WTC11 (cell line): ENCODE data around the gene CAMTA1. TPM values are rescaled to one million over a fixed set of nuclear protein-coding genes. Genes with fewer than 3 reads are reported as not detected.

ENCODE experiments used
- ATAC-seq: fragments of 200-7000 bp; cut with Tn5 transposase; 2 replicates; pipeline ENCODE4 v1.10.0; 2021; ENCODE audit warnings: mild to moderate bottlenecking, moderate library complexity
- CTCF ChIA-PET: fragments of 300-600 bp; sonication (Branson Sonifier 250); formaldehyde crosslinking; loops from one replicate; lab custom pipeline; 2021; ENCODE audit warnings: antibody characterized with exemption; lab: Charles Lee
- POLR2A ChIA-PET: fragments of 350-600 bp; sonication (Branson Sonifier 250); formaldehyde crosslinking; loops from one replicate; lab custom pipeline; 2021; ENCODE audit warnings: antibody characterized with exemption; lab: Charles Lee
- DNase-seq: peaks from one replicate; pipeline ENCODE4 v3.0.0; 2021; ENCODE audit warnings: low spot score
- H3K27ac Mint-ChIP-seq: 2 replicates; pipeline ENCODE4 v1.8.0; 2021; ENCODE audit warnings: mixed read lengths
- H3K27me3 Mint-ChIP-seq: 2 replicates; pipeline ENCODE4 v1.8.0; 2021; ENCODE audit warnings: low read depth, mild to moderate bottlenecking, moderate library complexity, mixed read lengths
- H3K36me3 Mint-ChIP-seq: 2 replicates; pipeline ENCODE4 v1.8.0; 2021; ENCODE audit warnings: mixed read lengths
- H3K4me1 Mint-ChIP-seq: 2 replicates; pipeline ENCODE4 v1.8.0; 2022; ENCODE audit warnings: mixed read lengths
- H3K4me3 Mint-ChIP-seq: 2 replicates; pipeline ENCODE4 v1.8.0; 2021; ENCODE audit warnings: mild to moderate bottlenecking, moderate library complexity, mixed read lengths
- H3K9me3 Mint-ChIP-seq: 2 replicates; pipeline ENCODE4 v1.8.0; 2021; ENCODE audit warnings: mixed read lengths
- EMX1 ChIP-seq: fragments of 250-450 bp; sonication (Bioruptor Pico); IDR thresholded peaks from 2 replicates; pipeline ENCODE4 v1.8.0; 2021; ENCODE audit warnings: mild to moderate bottlenecking
- FOXJ3 ChIP-seq: sonication (generic); formaldehyde crosslinking; IDR thresholded peaks from 2 replicates; pipeline ENCODE4 v1.9.0; 2021; ENCODE audit warnings: missing genetic modification reagents, mild to moderate bottlenecking, borderline replicate concordance
- GTF2I ChIP-seq: fragments of 250-450 bp; sonication (Bioruptor Pico); conservative IDR thresholded peaks from 2 replicates; pipeline ENCODE4 v1.4.0; 2021; ENCODE audit warnings: mild to moderate bottlenecking
- IRF2 ChIP-seq: sonication (generic); formaldehyde crosslinking; IDR thresholded peaks from 2 replicates; pipeline ENCODE4 v1.8.0; 2022; ENCODE audit warnings: low read depth, missing genetic modification reagents, borderline replicate concordance
- JUN ChIP-seq: sonication (generic); formaldehyde crosslinking; IDR thresholded peaks from 2 replicates; pipeline ENCODE4 v1.8.0; 2023; ENCODE audit warnings: mild to moderate bottlenecking, missing genetic modification reagents
- total RNA-seq: library from RNA; stranded (reverse); gene quantifications from 3 replicates; pipeline ENCODE4 v1.2.3, GENCODE V29; 2021
- TF ChIP-seq, protein P1 (sequence below): sonication (generic); formaldehyde crosslinking; IDR thresholded peaks from 2 replicates; pipeline ENCODE4 v1.8.1; 2022; ENCODE audit warnings: low read depth, missing genetic modification reagents, borderline replicate concordance
- TF ChIP-seq, protein P2 (sequence below): sonication (generic); formaldehyde crosslinking; IDR thresholded peaks from 2 replicates; pipeline ENCODE4 v1.8.0; 2023; ENCODE audit warnings: mild to moderate bottlenecking, missing genetic modification reagents
- TF ChIP-seq, protein P3 (sequence below): fragments of 200-600 bp; IDR thresholded peaks from 2 replicates; pipeline ENCODE4 v1.8.0; 2022; ENCODE audit warnings: antibody characterized with exemption
- TF ChIP-seq, protein P4 (sequence below): sonication (generic); formaldehyde crosslinking; IDR thresholded peaks from 2 replicates; pipeline ENCODE4 v1.8.1; 2022; ENCODE audit warnings: missing genetic modification reagents, borderline replicate concordance
- TF ChIP-seq, protein P5 (sequence below): fragments of 250-450 bp; sonication (Bioruptor Pico); IDR thresholded peaks from 2 replicates; pipeline ENCODE4 v1.9.0; 2021; ENCODE audit warnings: mild to moderate bottlenecking
- TF ChIP-seq, protein P6 (sequence below): fragments of 250-450 bp; sonication (Bioruptor Pico); IDR thresholded peaks from 2 replicates; pipeline ENCODE4 v1.9.0; 2021; ENCODE audit warnings: mild to moderate bottlenecking, borderline replicate concordance

CAMTA1 gene
- total RNA-seq, 1 experiment from 2014 or later = 86.4 TPM

DNA sequence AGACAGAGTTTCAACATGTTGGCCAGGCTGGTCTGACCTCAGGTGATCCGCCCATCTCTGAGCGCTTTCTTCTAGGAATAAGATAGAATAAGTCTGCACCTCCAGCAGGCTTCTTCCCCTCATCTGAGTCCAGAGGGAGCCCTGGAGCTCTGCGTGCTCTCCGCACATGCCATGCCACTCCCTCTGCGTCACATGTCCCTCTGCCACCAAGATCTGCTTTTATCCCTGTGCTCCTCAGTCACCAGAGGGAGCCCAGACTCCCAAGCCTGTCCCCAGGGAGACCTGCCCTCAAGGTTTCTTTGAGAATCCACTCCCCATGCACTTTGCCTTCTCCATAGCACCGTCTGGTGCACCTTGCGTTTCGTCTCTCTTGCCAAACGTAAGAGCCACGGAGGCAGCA is 213.0 kb downstream of the CAMTA1 start (continued):
- TF ChIP-seq, protein P1, sequence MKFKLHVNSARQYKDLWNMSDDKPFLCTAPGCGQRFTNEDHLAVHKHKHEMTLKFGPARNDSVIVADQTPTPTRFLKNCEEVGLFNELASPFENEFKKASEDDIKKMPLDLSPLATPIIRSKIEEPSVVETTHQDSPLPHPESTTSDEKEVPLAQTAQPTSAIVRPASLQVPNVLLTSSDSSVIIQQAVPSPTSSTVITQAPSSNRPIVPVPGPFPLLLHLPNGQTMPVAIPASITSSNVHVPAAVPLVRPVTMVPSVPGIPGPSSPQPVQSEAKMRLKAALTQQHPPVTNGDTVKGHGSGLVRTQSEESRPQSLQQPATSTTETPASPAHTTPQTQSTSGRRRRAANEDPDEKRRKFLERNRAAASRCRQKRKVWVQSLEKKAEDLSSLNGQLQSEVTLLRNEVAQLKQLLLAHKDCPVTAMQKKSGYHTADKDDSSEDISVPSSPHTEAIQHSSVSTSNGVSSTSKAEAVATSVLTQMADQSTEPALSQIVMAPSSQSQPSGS = no peak
- TF ChIP-seq, protein P2, sequence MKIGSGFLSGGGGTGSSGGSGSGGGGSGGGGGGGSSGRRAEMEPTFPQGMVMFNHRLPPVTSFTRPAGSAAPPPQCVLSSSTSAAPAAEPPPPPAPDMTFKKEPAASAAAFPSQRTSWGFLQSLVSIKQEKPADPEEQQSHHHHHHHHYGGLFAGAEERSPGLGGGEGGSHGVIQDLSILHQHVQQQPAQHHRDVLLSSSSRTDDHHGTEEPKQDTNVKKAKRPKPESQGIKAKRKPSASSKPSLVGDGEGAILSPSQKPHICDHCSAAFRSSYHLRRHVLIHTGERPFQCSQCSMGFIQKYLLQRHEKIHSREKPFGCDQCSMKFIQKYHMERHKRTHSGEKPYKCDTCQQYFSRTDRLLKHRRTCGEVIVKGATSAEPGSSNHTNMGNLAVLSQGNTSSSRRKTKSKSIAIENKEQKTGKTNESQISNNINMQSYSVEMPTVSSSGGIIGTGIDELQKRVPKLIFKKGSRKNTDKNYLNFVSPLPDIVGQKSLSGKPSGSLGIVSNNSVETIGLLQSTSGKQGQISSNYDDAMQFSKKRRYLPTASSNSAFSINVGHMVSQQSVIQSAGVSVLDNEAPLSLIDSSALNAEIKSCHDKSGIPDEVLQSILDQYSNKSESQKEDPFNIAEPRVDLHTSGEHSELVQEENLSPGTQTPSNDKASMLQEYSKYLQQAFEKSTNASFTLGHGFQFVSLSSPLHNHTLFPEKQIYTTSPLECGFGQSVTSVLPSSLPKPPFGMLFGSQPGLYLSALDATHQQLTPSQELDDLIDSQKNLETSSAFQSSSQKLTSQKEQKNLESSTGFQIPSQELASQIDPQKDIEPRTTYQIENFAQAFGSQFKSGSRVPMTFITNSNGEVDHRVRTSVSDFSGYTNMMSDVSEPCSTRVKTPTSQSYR (CRISPR knock-in tag) = no peak

DNA sequence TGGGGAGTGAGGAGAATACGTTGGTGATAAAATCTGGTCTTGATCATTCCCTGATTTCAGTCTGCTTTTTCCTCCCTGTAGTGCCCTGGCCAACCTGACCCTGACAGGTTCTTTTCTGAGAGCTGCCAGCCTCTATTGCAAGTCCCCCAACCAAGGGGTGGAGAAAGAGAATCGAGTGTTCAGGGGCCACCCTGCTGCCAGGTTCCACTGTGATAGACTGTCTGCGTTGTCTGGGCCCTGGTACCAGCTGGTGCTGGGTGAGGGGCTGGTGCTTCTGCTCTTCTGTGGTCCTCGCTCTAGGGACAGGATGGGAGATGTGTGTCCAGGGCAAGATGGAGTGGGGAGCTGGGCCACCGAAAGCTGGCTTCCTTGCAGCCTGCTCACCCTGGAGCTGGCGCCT is 214.6 kb downstream of the CAMTA1 start:
- Mint-ChIP-seq H3K4me1 (peaks cover 26% of the 10 kb centered on the region), H3K4me3 (no peak overlapping the region), H3K36me3 (no peaks in the 10 kb centered on the region), H3K9me3 (no peaks in the 10 kb centered on the region), H3K27me3 (no peaks in the 10 kb centered on the region), H3K27ac (no peak overlapping the region)
- TF ChIP-seq JUN (CRISPR knock-in tag) = no peak
- TF ChIP-seq IRF2 (CRISPR knock-in tag) = no peak
- TF ChIP-seq, protein P3, sequence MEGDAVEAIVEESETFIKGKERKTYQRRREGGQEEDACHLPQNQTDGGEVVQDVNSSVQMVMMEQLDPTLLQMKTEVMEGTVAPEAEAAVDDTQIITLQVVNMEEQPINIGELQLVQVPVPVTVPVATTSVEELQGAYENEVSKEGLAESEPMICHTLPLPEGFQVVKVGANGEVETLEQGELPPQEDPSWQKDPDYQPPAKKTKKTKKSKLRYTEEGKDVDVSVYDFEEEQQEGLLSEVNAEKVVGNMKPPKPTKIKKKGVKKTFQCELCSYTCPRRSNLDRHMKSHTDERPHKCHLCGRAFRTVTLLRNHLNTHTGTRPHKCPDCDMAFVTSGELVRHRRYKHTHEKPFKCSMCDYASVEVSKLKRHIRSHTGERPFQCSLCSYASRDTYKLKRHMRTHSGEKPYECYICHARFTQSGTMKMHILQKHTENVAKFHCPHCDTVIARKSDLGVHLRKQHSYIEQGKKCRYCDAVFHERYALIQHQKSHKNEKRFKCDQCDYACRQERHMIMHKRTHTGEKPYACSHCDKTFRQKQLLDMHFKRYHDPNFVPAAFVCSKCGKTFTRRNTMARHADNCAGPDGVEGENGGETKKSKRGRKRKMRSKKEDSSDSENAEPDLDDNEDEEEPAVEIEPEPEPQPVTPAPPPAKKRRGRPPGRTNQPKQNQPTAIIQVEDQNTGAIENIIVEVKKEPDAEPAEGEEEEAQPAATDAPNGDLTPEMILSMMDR = no peak
- TF ChIP-seq, protein P4, sequence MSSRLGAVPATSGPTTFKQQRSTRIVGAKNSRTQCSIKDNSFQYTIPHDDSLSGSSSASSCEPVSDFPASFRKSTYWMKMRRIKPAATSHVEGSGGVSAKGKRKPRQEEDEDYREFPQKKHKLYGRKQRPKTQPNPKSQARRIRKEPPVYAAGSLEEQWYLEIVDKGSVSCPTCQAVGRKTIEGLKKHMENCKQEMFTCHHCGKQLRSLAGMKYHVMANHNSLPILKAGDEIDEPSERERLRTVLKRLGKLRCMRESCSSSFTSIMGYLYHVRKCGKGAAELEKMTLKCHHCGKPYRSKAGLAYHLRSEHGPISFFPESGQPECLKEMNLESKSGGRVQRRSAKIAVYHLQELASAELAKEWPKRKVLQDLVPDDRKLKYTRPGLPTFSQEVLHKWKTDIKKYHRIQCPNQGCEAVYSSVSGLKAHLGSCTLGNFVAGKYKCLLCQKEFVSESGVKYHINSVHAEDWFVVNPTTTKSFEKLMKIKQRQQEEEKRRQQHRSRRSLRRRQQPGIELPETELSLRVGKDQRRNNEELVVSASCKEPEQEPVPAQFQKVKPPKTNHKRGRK = no peak
- TF ChIP-seq FOXJ3 = no peak
- TF ChIP-seq EMX1 (CRISPR knock-in tag) = no peak
- TF ChIP-seq, protein P5, sequence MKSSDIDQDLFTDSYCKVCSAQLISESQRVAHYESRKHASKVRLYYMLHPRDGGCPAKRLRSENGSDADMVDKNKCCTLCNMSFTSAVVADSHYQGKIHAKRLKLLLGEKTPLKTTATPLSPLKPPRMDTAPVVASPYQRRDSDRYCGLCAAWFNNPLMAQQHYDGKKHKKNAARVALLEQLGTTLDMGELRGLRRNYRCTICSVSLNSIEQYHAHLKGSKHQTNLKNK (CRISPR knock-in tag) = no peak
- TF ChIP-seq, protein P2 (CRISPR knock-in tag) = no peak
- TF ChIP-seq GTF2I (CRISPR knock-in tag) = no peak
- TF ChIP-seq, protein P6, sequence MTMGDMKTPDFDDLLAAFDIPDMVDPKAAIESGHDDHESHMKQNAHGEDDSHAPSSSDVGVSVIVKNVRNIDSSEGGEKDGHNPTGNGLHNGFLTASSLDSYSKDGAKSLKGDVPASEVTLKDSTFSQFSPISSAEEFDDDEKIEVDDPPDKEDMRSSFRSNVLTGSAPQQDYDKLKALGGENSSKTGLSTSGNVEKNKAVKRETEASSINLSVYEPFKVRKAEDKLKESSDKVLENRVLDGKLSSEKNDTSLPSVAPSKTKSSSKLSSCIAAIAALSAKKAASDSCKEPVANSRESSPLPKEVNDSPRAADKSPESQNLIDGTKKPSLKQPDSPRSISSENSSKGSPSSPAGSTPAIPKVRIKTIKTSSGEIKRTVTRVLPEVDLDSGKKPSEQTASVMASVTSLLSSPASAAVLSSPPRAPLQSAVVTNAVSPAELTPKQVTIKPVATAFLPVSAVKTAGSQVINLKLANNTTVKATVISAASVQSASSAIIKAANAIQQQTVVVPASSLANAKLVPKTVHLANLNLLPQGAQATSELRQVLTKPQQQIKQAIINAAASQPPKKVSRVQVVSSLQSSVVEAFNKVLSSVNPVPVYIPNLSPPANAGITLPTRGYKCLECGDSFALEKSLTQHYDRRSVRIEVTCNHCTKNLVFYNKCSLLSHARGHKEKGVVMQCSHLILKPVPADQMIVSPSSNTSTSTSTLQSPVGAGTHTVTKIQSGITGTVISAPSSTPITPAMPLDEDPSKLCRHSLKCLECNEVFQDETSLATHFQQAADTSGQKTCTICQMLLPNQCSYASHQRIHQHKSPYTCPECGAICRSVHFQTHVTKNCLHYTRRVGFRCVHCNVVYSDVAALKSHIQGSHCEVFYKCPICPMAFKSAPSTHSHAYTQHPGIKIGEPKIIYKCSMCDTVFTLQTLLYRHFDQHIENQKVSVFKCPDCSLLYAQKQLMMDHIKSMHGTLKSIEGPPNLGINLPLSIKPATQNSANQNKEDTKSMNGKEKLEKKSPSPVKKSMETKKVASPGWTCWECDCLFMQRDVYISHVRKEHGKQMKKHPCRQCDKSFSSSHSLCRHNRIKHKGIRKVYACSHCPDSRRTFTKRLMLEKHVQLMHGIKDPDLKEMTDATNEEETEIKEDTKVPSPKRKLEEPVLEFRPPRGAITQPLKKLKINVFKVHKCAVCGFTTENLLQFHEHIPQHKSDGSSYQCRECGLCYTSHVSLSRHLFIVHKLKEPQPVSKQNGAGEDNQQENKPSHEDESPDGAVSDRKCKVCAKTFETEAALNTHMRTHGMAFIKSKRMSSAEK = no peak
- DNase-seq (no peak), ATAC-seq (no peak)
- ChIA-PET CTCF (interaction anchor here (0.5 to 3.2 kb wide), 4 partner anchors 12 to 77 kb away, joined by 5 to 13 read pairs (median 6); no protein-coding TSS in a partner anchor), POLR2A (no interaction called here)
